Tibial nerve (tissue), 4 donors: Measurements from ENCODE around the gene XYLT1.

Experiments
- EP300 ChIP-seq, 2 donors: sonication (generic); formaldehyde crosslinking; IDR thresholded peaks; one replicate each; pipeline ENCODE4 v1.6.1; 2017; ENCODE audit warnings: antibody characterized with exemption in 2 of 2, mild to moderate bottlenecking in 1 of 2
- POLR2A ChIP-seq, 2 donors: fragments of 450-650 bp; IDR thresholded peaks; one replicate each; pipeline ENCODE4 v1.6.1; 2017; ENCODE audit warnings: antibody characterized with exemption in 2 of 2, mild to moderate bottlenecking in 2 of 2, moderate library complexity in 2 of 2
- TF ChIP-seq, protein P1 (sequence below), 5 experiments: fragments of 200-600 bp in 3 of 5; fragments of 450-650 bp in 2 of 5; sonication (generic) in 3 of 5; IDR thresholded peaks; one replicate each; pipeline ENCODE4 v1.5.1; 2016 to 2019; ENCODE audit warnings: antibody characterized with exemption in 5 of 5, mild to moderate bottlenecking in 3 of 5, moderate library complexity in 2 of 5

DNA sequence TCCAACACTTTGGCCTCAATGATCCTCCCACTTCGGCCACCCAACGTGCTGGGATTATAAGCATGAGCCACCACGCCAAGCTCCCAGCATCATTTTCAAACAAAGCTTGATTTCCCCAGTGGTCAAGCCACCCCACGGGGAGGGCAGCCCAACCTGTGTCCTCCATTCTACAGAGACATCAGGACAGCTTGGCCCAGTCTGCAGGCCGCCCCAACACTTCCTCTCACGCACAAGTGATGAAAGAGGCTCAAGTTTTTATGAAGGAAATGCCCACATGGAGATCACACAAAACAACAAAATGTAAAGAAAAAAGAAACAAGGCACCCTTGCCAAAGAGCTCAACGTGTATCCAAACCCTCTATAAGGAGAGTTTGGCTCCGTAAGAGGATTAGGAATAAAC lies 112.4 kb downstream of the XYLT1 start:
- TF ChIP-seq, protein P1, sequence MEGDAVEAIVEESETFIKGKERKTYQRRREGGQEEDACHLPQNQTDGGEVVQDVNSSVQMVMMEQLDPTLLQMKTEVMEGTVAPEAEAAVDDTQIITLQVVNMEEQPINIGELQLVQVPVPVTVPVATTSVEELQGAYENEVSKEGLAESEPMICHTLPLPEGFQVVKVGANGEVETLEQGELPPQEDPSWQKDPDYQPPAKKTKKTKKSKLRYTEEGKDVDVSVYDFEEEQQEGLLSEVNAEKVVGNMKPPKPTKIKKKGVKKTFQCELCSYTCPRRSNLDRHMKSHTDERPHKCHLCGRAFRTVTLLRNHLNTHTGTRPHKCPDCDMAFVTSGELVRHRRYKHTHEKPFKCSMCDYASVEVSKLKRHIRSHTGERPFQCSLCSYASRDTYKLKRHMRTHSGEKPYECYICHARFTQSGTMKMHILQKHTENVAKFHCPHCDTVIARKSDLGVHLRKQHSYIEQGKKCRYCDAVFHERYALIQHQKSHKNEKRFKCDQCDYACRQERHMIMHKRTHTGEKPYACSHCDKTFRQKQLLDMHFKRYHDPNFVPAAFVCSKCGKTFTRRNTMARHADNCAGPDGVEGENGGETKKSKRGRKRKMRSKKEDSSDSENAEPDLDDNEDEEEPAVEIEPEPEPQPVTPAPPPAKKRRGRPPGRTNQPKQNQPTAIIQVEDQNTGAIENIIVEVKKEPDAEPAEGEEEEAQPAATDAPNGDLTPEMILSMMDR (IDR thresholded peaks at IDR 0.05), result no peak
- TF ChIP-seq EP300 (IDR thresholded peaks at IDR 0.05), result no peak
- no peak for TF ChIP-seq POLR2A (IDR thresholded peaks at IDR 0.05)
